Forelimb muscle (tissue), 1 donor: ENCODE results near the gene GSN. TPM values are rescaled to one million over a fixed set of nuclear protein-coding genes. Genes with fewer than 3 reads are reported as not detected.
A peak's percentile ranks its signal among the peaks of the same experiment; 100 is the strongest.
"Not testable (repeated sequence)": the region's sequence is repeated elsewhere in the genome, so short reads cannot be mapped to it uniquely, and the experiment has no call there.

Experiments
- DNase-seq: peaks from one replicate; pipeline ENCODE4 v3.0.0-alpha.2; 2013; ENCODE audit warnings: low read depth
- polyA plus RNA-seq: library from polyadenylated mRNA; unstranded; fragments of 120-200 nt; gene quantifications from one replicate; pipeline ENCODE4 v1.2.1, GENCODE V29; 2013; ENCODE audit not compliant: insufficient read length

Gene GSN
- polyA plus RNA-seq, 1 donor, result 293 TPM

GRCh38 chr9:121288673-121289025, 20.7 kb downstream of the GSN start:
- DNase-seq, result no peak

- no peak for DNase-seq
Observed at GRCh38 chr9:121289026-121289771, 21.2 kb downstream of the GSN start.

GRCh38 chr9:121289772-121290370, 21.9 kb downstream of the GSN start:
- DNase-seq, result no peak

GRCh38 chr9:121291536-121291935, 23.6 kb downstream of the GSN start:
- DNase-seq, result not testable (repeated sequence)

GRCh38 chr9:121292051-121292450, 24.1 kb downstream of the GSN start:
- no peak for DNase-seq

GRCh38 chr9:121292801-121293241, 24.9 kb downstream of the GSN start:
- no peak for DNase-seq

GRCh38 chr9:121294151-121294743, 26.3 kb downstream of the GSN start:
- no peak for DNase-seq

- DNase-seq, result peak; percentile 79
Observed at GRCh38 chr9:121294866-121295661, 27.1 kb downstream of the GSN start.

- DNase-seq, result no peak
Observed at GRCh38 chr9:121295662-121296191, 27.8 kb downstream of the GSN start.

- DNase-seq, result no peak
Observed at GRCh38 chr9:121296213-121297127, 28.5 kb downstream of the GSN start.

- DNase-seq, result no peak
Observed at GRCh38 chr9:121297389-121297788, 29.4 kb downstream of the GSN start.

GRCh38 chr9:121298016-121298538, 30.1 kb downstream of the GSN start:
- no peak for DNase-seq

GRCh38 chr9:121298689-121299466, 30.9 kb downstream of the GSN start:
- DNase-seq, result no peak

GRCh38 chr9:121299467-121300282, 31.7 kb downstream of the GSN start:
- DNase-seq, result no peak

GRCh38 chr9:121300283-121301119, 32.5 kb downstream of the GSN start:
- no peak for DNase-seq

- DNase-seq, result no peak
Observed at GRCh38 chr9:121301881-121302286, 33.9 kb downstream of the GSN start.

GRCh38 chr9:121302341-121302740, 34.4 kb downstream of the GSN start:
- DNase-seq, result no peak

- no peak for DNase-seq
Observed at GRCh38 chr9:121302786-121303185, 34.8 kb downstream of the GSN start.
